Vagina (tissue), 2 donors: ENCODE data around the gene TAPBPL.
"Not testable (repeated sequence)": the region's sequence is repeated elsewhere in the genome, so short reads cannot be mapped to it uniquely, and the experiment has no call there.

Source experiments
- CTCF ChIP-seq, 3 experiments: fragments of 450-650 bp in 2 of 3; fragments of 200-600 bp in 1 of 3; sonication (generic) in 1 of 3; IDR thresholded peaks; one replicate each; pipeline ENCODE4 v1.5.1; 2017 to 2019; ENCODE audit warnings: antibody characterized with exemption in 3 of 3, mild to moderate bottlenecking in 2 of 3, moderate library complexity in 2 of 3
- POLR2A ChIP-seq, 2 donors: fragments of 450-650 bp; IDR thresholded peaks; one replicate each; pipeline ENCODE4 v1.6.1; 2017; ENCODE audit warnings: antibody characterized with exemption in 2 of 2, mild to moderate bottlenecking in 2 of 2, moderate library complexity in 2 of 2
- POLR2AphosphoS5 ChIP-seq, 2 donors: sonication (generic); formaldehyde crosslinking; IDR thresholded peaks; one replicate each; pipeline ENCODE4 v1.9.0; 2017; ENCODE audit warnings: antibody characterized with exemption in 2 of 2, mild to moderate bottlenecking in 2 of 2, low read depth in 1 of 2; ENCODE audit not compliant: insufficient read depth in 1 of 2

GRCh38 chr12:6467571-6468282, 15.9 kb downstream of the TAPBPL start:
- not testable (repeated sequence) for TF ChIP-seq CTCF (IDR thresholded peaks at IDR 0.05); POLR2A (IDR thresholded peaks at IDR 0.05); POLR2AphosphoS5 (IDR thresholded peaks at IDR 0.05; ENCODE audit: insufficient read depth in 1 of 2, low read depth in 1 of 2)
